ENCODE measurements around the gene CACNA2D2. TPM values are rescaled to one million over a fixed set of nuclear protein-coding genes. Genes with fewer than 3 reads are reported as not detected.
A peak's percentile ranks its signal among the peaks of the same experiment; 100 is the strongest.

Gene CACNA2D2
- total RNA-seq, 1 donor: not detected

DNA sequence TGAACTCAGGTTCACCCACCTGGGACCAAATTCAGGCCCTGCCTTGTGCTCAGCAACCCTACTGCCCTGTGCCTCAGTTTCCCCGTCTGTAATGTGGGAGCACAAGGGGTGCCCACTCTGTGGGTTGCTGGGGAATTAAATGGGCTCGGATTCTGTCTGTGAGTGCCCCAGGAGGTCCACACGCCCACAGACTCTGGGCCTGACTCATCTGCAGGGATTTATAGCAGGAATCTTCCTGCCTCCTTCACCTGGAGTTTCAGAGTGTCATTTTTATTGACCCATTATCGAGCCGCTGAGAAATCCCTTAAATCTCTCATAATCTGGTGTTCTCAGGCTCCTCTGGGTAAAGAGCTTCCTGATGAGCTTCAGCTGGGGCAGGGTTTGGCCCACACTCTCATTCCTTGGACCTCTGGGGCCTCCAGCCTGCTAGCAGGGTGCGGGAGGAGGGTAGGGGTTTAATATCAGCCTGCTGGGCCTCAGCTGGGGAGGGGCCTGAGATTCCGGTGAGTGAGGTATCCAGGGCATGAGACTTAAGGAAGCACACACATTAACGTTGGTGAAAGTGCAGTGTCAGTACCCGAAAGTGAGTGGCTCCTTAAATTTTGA, 47.7 kb upstream of the CACNA2D2 start:
- Histone ChIP-seq H3K4me2 (ENCODE audit: insufficient read depth, low read length) (no peak overlapping the region), H2AFZ (ENCODE audit: low read length) (no peak overlapping the region), H3K36me3 (ENCODE audit: insufficient read depth, low read length) (no peaks in the 10 kb centered on the region), H3K79me2 (ENCODE audit: insufficient read depth, low read length) (no peaks in the 10 kb centered on the region), H3K27ac (ENCODE audit: low read depth, low read length) (no peak overlapping the region), H4K20me1 (ENCODE audit: insufficient read depth, low read length) (no peaks in the 10 kb centered on the region), H3K4me1 (ENCODE audit: insufficient read depth, low read length) (no peaks in the 10 kb centered on the region), H3K4me3 (ENCODE audit: insufficient read depth, low read length) (no peak overlapping the region), H3K27me3 (ENCODE audit: insufficient read depth, low read length) (peaks cover 4% of the 10 kb centered on the region), H3K9me3 (ENCODE audit: low read depth, low read length) (no peaks in the 10 kb centered on the region)
- no peak for DNase-seq (ENCODE audit: insufficient read length, low spot score, missing footprints)
- TF ChIP-seq, protein P1, sequence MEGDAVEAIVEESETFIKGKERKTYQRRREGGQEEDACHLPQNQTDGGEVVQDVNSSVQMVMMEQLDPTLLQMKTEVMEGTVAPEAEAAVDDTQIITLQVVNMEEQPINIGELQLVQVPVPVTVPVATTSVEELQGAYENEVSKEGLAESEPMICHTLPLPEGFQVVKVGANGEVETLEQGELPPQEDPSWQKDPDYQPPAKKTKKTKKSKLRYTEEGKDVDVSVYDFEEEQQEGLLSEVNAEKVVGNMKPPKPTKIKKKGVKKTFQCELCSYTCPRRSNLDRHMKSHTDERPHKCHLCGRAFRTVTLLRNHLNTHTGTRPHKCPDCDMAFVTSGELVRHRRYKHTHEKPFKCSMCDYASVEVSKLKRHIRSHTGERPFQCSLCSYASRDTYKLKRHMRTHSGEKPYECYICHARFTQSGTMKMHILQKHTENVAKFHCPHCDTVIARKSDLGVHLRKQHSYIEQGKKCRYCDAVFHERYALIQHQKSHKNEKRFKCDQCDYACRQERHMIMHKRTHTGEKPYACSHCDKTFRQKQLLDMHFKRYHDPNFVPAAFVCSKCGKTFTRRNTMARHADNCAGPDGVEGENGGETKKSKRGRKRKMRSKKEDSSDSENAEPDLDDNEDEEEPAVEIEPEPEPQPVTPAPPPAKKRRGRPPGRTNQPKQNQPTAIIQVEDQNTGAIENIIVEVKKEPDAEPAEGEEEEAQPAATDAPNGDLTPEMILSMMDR (IDR thresholded peaks at IDR 0.05; ENCODE audit: extremely low read depth, low read depth, low read length): no peak

DNA sequence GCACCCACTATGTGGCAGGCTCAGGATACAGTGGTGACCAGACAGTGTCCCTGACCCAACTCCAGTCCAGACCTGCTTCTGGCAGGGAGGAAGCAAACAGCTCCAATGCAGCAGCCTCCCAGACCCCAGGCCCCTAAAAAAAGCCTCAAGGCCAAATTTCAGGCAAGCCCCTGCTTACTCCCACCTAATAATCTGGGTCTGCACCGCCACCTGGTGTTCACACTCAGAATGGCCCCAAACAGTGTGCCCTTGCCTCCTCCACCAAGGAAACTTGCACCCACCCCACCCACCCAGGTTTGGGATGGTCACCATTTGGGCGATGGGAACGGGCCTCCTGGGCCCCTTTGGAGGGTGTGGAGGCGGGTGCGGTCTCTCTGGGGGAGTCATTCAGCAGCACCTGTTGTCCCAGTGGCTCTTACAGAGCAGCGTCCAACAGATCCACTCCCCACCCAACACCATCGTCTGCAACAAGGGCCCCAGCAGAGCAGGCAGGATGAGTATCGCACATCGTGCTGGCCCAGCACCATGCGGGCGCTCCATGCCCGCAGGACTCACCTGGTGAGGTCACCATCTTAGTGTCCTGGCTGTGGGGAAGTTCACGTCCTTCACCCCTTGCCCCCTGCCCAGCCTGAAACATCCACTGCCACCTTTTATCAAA, 46.8 kb upstream of the CACNA2D2 start:
- H3K36me3 ChIP-seq (ENCODE audit: insufficient read depth, low read length): no peaks in the 10 kb centered on the region
- H3K9me3 ChIP-seq (ENCODE audit: low read depth, low read length): no peaks in the 10 kb centered on the region
- TF ChIP-seq, protein P1 (IDR thresholded peaks at IDR 0.05; ENCODE audit: extremely low read depth, low read depth, low read length): peak; percentile 67
- no peaks in the 10 kb centered on the region for H3K4me1 ChIP-seq (ENCODE audit: insufficient read depth, low read length)
- H4K20me1 ChIP-seq (ENCODE audit: insufficient read depth, low read length): no peaks in the 10 kb centered on the region
- no peak overlapping the region for H3K4me2 ChIP-seq (ENCODE audit: insufficient read depth, low read length)
- no peak overlapping the region for H3K27ac ChIP-seq (ENCODE audit: low read depth, low read length)
- H3K27me3 ChIP-seq (ENCODE audit: insufficient read depth, low read length): peaks cover 7% of the 10 kb centered on the region
- no peak for DNase-seq (ENCODE audit: insufficient read length, low spot score, missing footprints)
- H2AFZ ChIP-seq (ENCODE audit: low read length): no peak overlapping the region
- H3K4me3 ChIP-seq (ENCODE audit: insufficient read depth, low read length): no peak overlapping the region
- H3K79me2 ChIP-seq (ENCODE audit: insufficient read depth, low read length): no peaks in the 10 kb centered on the region

DNA sequence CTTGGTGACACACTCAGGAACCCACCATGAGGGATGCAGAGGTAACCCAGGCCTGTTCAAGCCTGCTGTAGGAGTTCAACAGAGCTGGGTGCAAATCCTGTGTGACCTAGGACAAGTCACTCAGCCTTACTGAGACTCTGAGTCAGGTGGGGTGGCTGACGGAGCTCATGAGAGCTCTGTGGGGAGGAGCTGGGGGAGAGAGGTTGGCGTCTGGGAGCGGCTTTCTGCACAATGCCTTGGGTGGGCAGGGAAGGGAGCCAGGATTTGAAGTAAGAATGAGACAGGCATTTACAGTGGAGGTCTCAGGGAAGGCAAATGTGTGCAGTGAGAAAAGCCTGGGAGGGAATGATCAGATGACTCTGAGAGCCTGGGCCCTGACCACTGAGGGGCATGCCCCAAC, 45.8 kb upstream of the CACNA2D2 start:
- Histone ChIP-seq H3K36me3 (ENCODE audit: insufficient read depth, low read length) (no peaks in the 10 kb centered on the region), H3K9me3 (ENCODE audit: low read depth, low read length) (no peaks in the 10 kb centered on the region), H3K27ac (ENCODE audit: low read depth, low read length) (no peak overlapping the region), H3K79me2 (ENCODE audit: insufficient read depth, low read length) (no peaks in the 10 kb centered on the region), H3K4me2 (ENCODE audit: insufficient read depth, low read length) (no peak overlapping the region), H4K20me1 (ENCODE audit: insufficient read depth, low read length) (no peaks in the 10 kb centered on the region), H3K4me1 (ENCODE audit: insufficient read depth, low read length) (no peaks in the 10 kb centered on the region), H2AFZ (ENCODE audit: low read length) (no peak overlapping the region), H3K4me3 (ENCODE audit: insufficient read depth, low read length) (no peak overlapping the region), H3K27me3 (ENCODE audit: insufficient read depth, low read length) (peaks cover 7% of the 10 kb centered on the region)
- no peak for DNase-seq (ENCODE audit: insufficient read length, low spot score, missing footprints)
- TF ChIP-seq, protein P1 (IDR thresholded peaks at IDR 0.05; ENCODE audit: extremely low read depth, low read depth, low read length): no peak

DNA sequence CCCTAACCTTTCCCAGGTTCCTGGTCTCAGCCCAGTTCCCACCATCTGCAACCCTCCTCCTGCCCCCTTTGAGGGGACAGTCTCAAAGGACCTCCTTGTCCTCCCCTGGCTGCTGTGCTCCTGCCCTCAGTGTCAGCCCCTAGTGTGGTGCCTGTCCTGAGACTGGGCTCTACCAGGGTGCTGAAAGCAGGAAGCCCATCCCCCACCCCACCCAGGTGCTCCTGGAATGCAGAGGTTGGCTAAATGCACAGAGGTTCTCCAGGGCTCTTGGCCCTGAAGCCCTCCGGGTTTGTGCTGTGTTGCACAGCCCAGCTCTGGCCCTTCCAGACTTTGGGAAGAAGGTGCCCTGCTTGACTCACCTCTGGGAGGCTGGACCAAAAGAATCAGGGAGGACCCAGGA, 42.3 kb upstream of the CACNA2D2 start:
- Histone ChIP-seq H3K4me3 (ENCODE audit: insufficient read depth, low read length) (no peak overlapping the region), H3K27ac (ENCODE audit: low read depth, low read length) (no peak overlapping the region), H3K79me2 (ENCODE audit: insufficient read depth, low read length) (no peaks in the 10 kb centered on the region), H3K4me2 (ENCODE audit: insufficient read depth, low read length) (no peak overlapping the region), H3K27me3 (ENCODE audit: insufficient read depth, low read length) (peaks cover 3% of the 10 kb centered on the region), H3K36me3 (ENCODE audit: insufficient read depth, low read length) (no peaks in the 10 kb centered on the region), H2AFZ (ENCODE audit: low read length) (no peak overlapping the region), H3K4me1 (ENCODE audit: insufficient read depth, low read length) (no peaks in the 10 kb centered on the region), H3K9me3 (ENCODE audit: low read depth, low read length) (no peaks in the 10 kb centered on the region), H4K20me1 (ENCODE audit: insufficient read depth, low read length) (no peaks in the 10 kb centered on the region)
- no peak for DNase-seq (ENCODE audit: insufficient read length, low spot score, missing footprints)
- TF ChIP-seq, protein P1 (IDR thresholded peaks at IDR 0.05; ENCODE audit: extremely low read depth, low read depth, low read length): no peak
